Measurements from ENCODE around the gene KHDC1. TPM values are rescaled to one million over a fixed set of nuclear protein-coding genes. Genes with fewer than 3 reads are reported as not detected.
"Not testable (repeated sequence)": the region's sequence is repeated elsewhere in the genome, so short reads cannot be mapped to it uniquely, and the experiment has no call there.

Gene KHDC1
- total and polyA plus RNA-seq, 7 donors, result 0.05 to 2.2 (median 0.57) TPM; not detected in 1

- H3K36me3 ChIP-seq (ENCODE audit: insufficient read depth in 1 of 2, low read depth in 1 of 2), result no peaks in the 10 kb centered on the region
- intact Hi-C loops (cut with DNase I), result no loop called here
- DNase-seq, result no peak
- 93 to 98% (median 98%) methylated on average over 3 of the region's 3 CpGs for WGBS, 3 donors
- no peaks in the 10 kb centered on the region for H3K9me3 ChIP-seq
- no peak for TF ChIP-seq CTCF (IDR thresholded peaks at IDR 0.05)
- no peak overlapping the region for H3K27ac ChIP-seq
- H3K4me3 ChIP-seq, result no peak overlapping the region
- peaks cover 3% of the 10 kb centered on the region for H3K4me1 ChIP-seq
- no peaks in the 10 kb centered on the region for H3K27me3 ChIP-seq (ENCODE audit: insufficient read depth in 3 of 3, low read length in 2 of 3)
- ATAC-seq, result no peak
These were observed 1.4 kb upstream of the KHDC1 start for GRCh38 chr6:73264446-73264845.

GRCh38 chr6:73263570-73263909 lies 544 bp upstream of the KHDC1 start:
- peak overlapping the region; percentile 82 for H3K4me3 ChIP-seq
- H3K36me3 ChIP-seq (ENCODE audit: insufficient read depth in 1 of 2, low read depth in 1 of 2), result no peaks in the 10 kb centered on the region
- TF ChIP-seq CTCF (IDR thresholded peaks at IDR 0.05), result no peak
- H3K27ac ChIP-seq, result no peak overlapping the region
- 15 to 44% (median 28%) methylated on average over 7 of the region's 7 CpGs for whole genome bisulfite sequencing, 3 donors
- intact Hi-C loops (cut with DNase I), result no loop called here
- H3K4me1 ChIP-seq, result peaks cover 3% of the 10 kb centered on the region
- ATAC-seq, result peak in 2 of 4 donors; percentile 41 to 48
- no peak for DNase-seq
- no peaks in the 10 kb centered on the region for H3K27me3 ChIP-seq (ENCODE audit: insufficient read depth in 3 of 3, low read length in 2 of 3)
- H3K9me3 ChIP-seq, result no peaks in the 10 kb centered on the region

- no peaks in the 10 kb centered on the region for H3K9me3 ChIP-seq
- 60 to 86% (median 77%) methylated on average over 1 of the region's 1 CpG for WGBS, 3 donors
- no peak for TF ChIP-seq CTCF (IDR thresholded peaks at IDR 0.05)
- H3K4me1 ChIP-seq, result peaks cover 3% of the 10 kb centered on the region
- H3K4me3 ChIP-seq, result no peak overlapping the region
- ATAC-seq, result no peak
- H3K27ac ChIP-seq, result no peak overlapping the region
- intact Hi-C loops (cut with DNase I), result no loop called here
- H3K36me3 ChIP-seq (ENCODE audit: insufficient read depth in 1 of 2, low read depth in 1 of 2), result no peaks in the 10 kb centered on the region
- no peaks in the 10 kb centered on the region for H3K27me3 ChIP-seq (ENCODE audit: insufficient read depth in 3 of 3, low read length in 2 of 3)
- no peak for DNase-seq
These were observed 4.3 kb downstream of the KHDC1 start for GRCh38 chr6:73258721-73259120.

- H3K4me1 ChIP-seq; intact Hi-C loops (cut with DNase I); ATAC-seq; H3K27me3 ChIP-seq (ENCODE audit: insufficient read depth in 3 of 3, low read length in 2 of 3); H3K4me3 ChIP-seq; H3K9me3 ChIP-seq; H3K36me3 ChIP-seq (ENCODE audit: insufficient read depth in 1 of 2, low read depth in 1 of 2); H3K27ac ChIP-seq; DNase-seq: not testable (repeated sequence)
- 96 to 98% (median 96%) methylated on average over 5 of the region's 5 CpGs for WGBS, 3 donors
These were observed 8.7 kb downstream of the KHDC1 start for GRCh38 chr6:73254323-73254722.

- ATAC-seq (no peak), DNase-seq (no peak)
- Histone ChIP-seq H3K36me3 (ENCODE audit: insufficient read depth in 1 of 2, low read depth in 1 of 2) (no peaks in the 10 kb centered on the region), H3K4me3 (no peak overlapping the region), H3K9me3 (no peaks in the 10 kb centered on the region), H3K27ac (no peak overlapping the region), H3K4me1 (no peaks in the 10 kb centered on the region), H3K27me3 (ENCODE audit: insufficient read depth in 3 of 3, low read length in 2 of 3) (no peaks in the 10 kb centered on the region)
- no peak for TF ChIP-seq CTCF (IDR thresholded peaks at IDR 0.05)
- intact Hi-C loops (cut with DNase I), result no loop called here
- WGBS, 3 donors, result 90 to 100% (median 95%) methylated on average over 2 of the region's 2 CpGs
These were observed 10.3 kb downstream of the KHDC1 start for GRCh38 chr6:73252703-73253102.
